Measurements from ENCODE around the gene SEPTIN5.
A peak's percentile ranks its signal among the peaks of the same experiment; 100 is the strongest.
"Not testable (repeated sequence)": the region's sequence is repeated elsewhere in the genome, so short reads cannot be mapped to it uniquely, and the experiment has no call there.

The SEPTIN5 gene

DNA sequence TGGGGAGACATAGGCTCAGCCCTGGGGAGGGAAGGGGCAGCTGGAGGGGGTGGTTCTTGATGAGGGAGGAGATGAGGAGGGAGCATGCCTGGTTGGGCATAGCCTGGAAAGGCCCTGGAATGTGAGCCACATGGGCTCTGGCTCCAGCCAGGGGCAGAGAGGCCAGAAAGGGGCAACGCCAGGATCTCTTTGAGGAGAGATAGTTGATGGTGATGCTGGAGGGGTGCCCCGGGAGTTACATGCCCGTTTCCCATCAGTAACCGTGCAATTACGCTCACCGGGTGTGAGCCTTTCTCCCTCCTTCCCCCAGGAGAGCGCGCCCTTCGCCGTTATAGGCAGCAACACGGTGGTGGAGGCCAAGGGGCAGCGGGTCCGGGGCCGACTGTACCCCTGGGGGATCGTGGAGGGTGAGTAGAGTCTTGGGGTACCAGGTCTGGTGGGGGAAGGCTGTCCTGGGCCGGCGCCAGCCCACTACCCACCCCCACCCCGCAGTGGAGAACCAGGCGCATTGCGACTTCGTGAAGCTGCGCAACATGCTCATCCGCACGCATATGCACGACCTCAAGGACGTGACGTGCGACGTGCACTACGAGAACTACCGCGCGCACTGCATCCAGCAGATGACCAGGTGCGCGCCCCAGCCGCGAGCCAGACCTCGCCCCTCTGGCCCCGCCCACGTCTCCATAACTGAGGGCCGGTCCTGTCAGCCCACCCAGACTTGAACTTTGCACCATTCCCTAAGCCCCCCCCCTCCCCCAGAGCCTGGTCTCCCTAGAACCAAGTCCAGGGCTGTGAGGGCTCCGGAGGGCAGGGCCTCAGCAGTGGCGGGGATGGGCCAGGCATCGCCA, 7.3 kb downstream of the SEPTIN5 start:
- no peak for ATAC-seq

DNA sequence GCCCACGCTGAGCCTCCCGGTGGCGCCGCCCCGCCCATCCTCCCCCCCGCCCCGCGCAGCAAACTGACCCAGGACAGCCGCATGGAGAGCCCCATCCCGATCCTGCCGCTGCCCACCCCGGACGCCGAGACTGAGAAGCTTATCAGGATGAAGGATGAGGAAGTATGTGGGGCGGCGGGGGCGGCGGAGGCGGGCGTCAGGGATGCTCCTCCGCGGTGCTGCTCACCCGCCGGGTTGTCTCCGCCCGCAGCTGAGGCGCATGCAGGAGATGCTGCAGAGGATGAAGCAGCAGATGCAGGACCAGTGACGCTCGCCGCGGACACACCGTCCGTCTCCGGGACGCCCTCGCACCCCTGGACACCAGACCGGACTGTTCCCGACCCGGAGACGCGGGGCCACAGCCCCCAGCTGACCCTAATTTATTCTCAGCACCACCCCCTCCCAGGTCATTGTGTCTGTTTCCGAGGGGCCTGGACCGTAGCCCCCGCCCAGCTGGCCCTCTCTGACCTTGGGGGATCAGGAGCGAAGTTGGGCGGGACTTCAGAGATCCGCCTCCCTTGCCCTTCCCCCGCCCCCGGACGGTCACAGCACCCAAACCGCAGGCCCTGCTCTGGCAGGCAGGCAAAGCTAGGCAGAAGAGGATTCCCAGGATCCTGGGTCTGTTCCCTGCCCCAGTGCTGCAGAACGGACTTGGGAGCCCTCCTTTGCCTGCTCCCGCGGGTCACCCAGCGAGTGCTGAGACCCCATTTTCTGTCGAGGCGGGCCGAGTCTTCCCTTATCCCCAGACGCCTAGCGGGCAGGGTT, 8.1 kb downstream of the SEPTIN5 start:
- ATAC-seq, result no peak

DNA sequence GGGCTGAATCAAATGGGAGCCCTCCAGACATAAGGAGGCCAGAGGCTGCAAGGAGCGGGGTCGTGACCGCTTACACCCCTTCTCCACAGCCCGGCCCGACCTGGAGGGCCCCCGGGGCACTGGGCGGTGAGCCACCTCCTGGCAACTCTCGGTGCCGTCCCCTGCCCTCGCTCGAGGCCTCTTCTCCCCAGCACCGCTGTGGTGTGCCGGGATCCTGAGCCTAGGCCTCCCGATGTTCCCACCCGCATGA, 8.6 kb downstream of the SEPTIN5 start:
- no peak for ATAC-seq

DNA sequence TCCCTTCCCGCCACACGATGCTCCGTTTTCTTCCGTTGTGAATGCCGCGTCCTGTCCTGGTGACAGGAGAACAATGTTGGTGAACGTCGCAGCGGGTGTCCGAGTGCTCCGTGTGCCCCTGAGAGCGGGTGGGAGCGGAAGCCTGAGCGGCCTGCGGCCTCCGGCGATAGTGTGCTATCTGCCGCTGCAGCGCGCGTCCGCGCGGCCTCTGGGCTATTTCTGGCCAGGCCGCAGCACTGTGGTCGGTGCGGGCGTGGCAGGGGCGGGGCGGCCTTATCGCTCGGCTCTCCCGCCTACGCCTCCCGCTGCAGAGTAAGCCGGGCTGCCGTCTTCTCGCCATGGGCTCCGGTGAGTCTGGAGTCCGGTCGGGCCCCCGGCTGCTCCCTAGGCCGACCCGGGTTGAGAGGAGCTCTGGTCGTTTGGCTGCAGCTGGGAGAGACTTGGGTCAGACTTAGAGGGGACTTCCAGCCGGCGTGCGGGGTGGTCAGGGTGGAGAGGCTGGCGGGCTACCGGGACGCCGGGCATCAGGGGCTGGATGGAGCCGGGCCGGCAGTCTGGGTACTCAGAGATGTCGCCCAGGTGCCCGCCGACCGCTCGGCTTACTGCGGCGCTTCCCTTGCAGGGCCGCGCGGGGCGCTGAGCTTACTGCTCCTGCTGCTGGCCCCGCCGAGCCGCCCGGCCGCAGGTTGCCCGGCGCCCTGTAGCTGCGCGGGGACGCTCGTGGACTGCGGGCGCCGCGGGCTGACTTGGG, 9.1 kb downstream of the SEPTIN5 start, which contains the start of gene GP1BB:
GP1BB (plus strand) TSS at position 308 of the 751 bp plus-strand sequence; CDS start at position 339, 31 bp downstream.
- peak; percentile 58 to 61 for ATAC-seq

DNA sequence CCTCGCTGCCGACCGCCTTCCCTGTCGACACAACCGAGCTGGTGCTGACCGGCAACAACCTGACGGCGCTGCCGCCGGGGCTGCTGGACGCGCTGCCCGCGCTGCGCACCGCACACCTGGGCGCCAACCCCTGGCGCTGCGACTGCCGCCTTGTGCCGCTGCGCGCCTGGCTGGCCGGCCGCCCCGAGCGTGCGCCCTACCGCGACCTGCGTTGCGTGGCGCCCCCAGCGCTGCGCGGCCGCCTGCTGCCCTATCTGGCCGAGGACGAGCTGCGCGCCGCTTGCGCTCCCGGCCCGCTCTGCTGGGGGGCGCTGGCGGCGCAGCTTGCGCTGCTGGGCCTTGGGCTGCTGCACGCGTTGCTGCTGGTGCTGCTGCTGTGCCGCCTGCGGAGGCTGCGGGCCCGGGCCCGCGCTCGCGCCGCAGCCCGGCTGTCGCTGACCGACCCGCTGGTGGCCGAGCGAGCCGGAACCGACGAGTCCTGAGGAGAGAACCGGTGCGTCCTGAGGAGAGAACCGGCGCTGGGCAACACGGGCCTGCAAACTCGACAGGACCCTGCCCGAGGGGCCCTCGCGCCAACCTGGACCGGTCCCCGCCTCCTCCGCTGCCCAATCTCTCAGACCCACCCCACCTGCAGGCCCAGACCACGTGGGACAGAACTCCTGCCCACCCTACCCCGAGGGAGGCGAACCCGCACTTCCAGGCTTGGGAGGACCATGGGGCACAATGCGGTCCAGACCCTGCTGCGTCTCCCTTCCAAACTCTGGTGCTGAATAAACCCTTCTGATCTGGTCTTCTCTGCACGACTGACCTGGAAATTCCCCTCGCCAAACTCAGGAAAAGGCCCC, 9.9 kb downstream of the SEPTIN5 start:
- peak; percentile 46 to 53 for ATAC-seq

DNA sequence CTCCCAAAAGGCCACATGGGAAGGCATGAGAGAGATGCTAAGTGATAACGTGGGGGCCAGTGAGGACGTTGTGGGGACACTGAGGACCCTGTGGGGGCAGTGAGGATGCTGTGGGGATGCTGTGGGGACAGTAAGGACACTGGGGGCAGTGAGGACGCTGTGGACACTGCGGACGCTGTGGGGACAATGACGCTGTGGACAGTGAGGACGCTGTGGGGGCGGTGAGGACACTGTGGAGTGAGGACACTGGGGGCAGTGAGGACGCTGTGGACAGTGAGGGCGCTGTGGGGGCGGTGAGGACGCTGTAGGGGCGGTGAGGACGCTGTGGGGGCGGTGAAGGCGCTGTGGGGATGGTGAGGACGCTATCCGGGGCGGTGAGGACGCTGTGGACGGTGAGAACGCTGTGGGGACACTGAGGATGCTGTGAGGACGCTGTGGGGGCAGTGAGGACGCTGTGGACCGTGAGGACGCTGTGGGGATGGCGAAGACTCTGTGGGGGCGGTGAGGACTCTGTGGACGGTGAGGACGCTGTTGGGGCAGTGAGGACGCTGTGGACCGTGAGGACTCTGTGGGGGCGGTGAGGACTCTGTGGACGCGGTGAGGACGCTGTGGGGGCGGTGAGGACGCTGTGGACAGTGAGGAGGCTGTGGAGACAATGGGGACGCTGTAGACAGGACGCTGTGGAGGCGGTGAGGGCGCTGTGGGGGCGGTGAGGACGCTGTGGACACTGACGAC, 10.8 kb downstream of the SEPTIN5 start:
- no peak for ATAC-seq

DNA sequence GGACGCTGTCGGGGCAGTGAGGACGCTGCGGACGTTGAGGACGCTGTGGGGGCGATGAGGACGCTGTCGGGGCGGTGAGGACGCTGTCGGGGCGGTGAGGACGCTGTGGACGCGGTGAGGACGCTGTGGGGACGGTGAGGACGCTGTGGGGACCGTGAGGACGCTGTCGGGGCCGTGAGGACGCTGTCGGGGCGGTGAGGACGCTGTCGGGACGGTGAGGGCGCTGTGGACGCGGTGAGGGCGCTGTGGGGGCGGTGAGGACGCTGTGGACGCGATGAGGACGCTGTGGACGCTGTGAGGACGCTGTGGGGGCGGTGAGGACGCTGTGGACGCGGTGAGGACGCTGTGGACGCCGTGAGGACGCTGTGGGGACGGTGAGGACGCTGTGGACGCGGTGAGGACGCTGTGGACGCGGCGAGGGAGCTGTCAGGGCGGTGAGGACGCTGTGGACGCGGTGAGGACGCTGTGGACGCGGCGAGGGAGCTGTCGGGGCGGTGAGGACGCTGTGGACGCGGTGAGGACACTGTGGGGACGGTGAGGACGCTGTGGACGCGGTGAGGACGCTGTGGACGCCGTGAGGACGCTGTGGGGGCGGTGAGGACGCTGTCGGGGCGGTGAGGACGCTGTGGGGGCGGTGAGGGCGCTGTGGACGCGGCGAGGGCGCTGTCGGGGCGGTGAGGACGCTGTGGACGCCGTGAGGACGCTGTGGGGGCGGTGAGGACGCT, 11.9 kb downstream of the SEPTIN5 start:
- not testable (repeated sequence) for ATAC-seq

DNA sequence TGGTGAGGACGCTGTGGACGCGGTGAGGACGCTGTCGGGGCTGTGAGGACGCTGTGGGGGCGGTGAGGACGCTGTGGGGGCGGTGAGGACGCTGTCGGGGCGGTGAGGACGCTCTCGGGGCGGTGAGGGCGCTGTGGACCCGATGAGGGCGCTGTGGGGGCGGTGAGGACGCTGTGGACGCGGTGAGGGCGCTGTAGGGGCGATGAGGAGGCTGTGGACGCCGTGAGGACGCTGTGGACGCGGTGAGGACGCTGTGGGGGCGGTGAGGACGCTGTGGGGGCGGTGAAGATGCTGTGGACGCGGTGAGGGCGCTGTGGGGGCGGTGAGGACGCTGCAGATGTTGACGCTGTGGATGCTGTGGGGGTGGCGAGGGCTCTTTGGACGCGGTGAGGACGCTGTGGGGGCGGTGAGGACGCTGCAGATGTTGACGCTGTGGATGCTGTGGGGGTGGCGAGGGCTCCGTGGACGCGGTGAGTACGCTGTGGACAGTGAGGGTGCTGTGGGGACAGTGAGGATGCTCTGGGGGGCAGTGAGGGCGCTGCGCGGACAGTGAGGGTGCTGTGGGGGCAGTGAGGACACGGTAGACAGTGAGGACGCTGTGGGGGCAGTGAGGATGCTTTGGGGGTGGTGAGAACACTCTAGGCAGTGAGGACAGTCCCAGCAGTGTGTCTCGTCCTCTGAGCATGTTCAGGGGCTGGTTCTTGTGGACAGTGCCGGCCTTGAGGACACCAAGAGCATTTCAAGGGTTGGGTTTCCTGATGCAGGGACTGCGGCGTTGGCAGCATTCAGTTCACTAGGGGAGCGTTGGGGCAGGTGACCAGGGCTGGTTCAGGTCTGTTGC, 13.2 kb downstream of the SEPTIN5 start:
- ATAC-seq, result no peak

DNA sequence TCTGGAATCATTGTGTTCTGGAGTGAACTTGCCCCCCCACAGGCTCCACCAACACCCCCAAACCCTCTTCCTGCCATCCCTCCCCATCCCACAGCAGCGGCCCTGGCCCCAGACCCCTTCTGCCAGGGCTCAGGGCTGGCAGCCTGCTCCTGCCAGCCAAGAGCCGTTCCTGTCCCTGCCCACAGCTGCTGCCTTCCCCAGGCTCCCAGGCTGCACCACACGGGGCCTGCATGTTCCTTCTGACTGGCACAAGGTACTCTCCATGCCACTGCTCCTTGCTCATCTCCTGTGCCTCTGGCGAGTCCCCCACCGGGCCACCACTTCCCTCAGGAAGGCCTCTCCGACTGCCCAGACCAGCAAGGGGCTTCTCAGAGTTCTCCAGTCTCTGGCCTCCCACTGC, 14.0 kb downstream of the SEPTIN5 start:
- ATAC-seq, result no peak

DNA sequence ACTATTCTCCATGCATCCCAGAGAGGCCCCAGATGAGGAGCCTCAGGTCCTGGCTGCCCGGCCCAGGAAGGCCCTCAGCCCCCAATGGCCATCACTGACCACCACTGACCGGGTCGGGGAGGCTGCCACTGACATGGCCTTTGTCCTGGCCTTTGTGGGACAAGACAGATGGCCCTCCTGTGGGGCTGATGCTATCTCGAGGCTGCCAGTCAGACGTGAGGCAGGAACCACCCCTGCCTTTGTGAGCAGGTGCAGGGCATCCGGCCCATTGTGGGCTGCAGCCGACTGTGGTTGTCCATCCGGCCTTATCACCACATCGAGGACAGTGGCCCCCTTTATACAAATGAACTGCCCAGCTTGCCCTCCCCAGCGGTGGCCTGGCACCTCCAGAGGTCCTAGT, 14.5 kb downstream of the SEPTIN5 start:
- ATAC-seq, result no peak

DNA sequence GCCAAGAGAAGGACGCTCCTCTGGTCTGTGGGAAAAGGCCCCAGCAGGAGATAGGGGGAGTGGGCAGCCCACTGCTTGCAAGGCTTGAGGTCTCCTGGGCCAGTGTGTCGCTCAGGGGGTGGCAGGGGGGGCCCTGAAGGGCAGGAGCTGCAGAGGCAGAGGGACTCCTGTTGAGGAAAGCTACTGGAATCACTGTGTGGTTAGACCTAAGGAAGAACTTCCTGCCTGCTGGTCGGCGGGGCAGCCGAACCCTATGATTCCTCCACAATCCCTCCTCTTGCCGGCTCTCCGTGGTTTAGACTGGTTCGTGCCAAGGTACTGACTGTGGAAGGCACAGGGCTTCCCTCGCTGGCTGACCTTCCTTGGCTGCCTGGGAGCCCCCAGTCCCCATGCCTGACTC, 15.2 kb downstream of the SEPTIN5 start:
- no peak for ATAC-seq

DNA sequence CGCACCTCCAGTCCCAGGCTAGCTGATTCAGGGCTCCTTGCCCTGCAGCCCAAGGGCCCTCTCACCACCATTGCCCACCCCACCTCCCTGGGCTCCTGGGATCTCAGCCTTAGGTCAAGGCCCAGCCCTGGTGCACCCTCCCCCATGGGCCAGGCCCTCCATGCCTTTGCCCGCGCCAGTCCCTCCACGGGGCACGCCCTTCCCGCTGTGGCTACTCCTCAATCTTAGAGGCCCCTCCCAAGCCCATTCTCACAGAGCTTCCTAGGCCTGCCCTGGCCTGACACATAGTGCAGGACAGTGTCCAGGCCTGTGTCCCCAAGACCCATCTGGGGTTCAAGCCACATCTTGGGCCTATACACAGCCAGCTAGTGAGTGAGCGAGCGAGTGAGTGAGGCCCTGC, 15.9 kb downstream of the SEPTIN5 start:
- ATAC-seq, result no peak

DNA sequence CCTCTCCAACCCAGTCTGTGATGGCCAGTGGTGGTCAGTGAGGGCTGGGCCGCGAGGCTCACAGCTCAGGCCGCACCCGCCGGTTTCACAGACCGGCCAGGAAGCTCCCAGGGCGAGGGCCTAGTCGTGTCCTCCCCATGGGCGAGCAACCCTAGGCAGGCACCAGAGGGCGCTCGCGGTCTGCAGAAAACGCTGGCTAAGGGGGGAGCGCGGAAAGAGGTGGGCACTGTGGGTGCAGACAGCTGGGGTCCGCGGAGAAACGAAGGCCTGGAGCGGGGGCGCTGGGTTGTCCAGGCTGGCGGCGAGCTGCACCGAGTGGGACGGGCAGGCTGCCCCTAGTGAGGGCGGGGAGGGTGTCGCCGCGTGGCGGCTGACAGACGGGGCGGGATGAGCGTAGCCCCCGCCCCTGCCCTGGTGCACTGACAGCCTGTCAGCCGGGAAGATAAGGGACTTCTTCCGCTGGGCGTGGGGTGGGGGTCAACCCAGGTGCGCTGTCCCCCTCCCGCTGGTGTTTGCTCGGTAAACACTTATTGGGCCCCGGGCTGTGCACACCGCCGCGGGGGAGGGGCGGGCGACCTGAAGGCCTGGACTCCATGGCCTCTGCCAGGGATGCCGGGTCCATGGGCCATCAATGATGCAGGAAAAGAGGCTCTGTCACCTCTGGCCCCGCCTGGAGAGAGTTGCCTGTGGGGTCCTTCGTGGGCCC, 16.5 kb downstream of the SEPTIN5 start:
- peak; percentile 82 to 88 for ATAC-seq

DNA sequence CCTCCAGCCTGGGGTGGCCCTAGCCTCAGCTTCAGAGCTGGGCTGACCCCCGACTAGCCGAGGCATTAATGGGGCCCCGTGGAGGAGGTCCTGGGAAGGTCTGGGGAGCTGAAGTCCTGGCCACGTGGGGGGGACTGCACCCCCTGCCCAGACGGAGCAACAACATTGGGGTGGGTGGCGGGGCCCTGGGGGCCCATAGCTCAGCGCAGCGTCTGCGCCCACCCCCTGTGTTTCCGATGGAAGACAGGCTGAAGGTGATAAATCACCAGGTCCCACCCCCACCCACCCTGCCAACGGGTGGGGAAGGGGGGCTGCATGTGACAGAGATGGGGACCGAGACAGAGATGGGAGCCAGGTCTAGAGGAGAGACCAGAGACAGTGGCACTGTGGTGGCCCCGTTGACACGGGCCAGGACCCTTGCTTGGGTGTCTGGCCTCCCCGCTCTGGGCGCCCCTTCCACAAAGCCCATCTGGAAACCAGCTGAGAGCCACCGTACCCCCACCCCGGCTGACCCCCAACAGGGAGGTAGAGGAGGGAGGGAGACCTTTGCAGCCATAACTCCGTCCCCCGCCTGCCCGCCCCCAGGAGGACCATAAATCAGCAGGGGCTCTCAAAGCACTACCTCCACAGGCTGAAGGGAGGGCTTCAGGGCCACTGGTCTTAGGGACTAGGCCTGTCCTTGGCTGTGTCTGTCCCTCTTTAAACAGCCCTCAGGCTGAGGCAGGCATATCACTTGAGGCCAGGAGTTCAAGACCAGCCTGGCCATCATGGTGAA, 17.2 kb downstream of the SEPTIN5 start:
- ATAC-seq, result no peak

DNA sequence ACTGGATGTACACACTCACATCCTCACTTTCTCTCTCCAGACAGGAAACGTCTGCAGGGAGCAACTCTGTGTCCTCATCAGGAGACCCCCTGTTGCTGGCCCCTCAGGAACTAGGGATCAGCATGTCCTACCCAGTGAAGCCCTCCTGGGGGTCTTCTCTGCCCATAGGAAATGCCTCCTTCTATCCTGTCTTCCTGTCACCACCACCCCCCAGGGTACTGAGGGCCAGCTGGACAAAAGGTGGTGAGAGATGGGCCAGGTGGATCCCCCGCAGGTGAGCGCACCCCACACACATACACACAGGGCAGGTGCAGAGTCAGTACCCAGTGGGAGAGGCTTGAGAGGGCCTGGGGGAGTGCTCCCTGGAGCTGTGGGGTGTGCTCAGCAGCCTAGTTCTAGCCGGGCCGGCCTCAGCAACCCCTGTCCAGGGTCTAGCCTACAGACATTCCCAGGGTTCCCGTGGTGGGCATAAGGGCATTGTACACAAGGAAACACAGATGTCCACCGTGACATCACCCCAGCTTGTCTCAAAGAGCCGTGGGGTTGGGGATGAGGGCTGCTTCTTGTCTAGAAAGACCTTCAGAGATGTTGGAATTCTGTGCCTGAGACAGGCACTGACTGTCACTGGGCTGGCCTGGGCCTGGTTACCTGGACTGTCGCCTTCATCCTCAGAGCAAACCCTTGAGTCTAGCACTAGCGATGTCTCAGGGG, 18.3 kb downstream of the SEPTIN5 start:
- ATAC-seq, result no peak

DNA sequence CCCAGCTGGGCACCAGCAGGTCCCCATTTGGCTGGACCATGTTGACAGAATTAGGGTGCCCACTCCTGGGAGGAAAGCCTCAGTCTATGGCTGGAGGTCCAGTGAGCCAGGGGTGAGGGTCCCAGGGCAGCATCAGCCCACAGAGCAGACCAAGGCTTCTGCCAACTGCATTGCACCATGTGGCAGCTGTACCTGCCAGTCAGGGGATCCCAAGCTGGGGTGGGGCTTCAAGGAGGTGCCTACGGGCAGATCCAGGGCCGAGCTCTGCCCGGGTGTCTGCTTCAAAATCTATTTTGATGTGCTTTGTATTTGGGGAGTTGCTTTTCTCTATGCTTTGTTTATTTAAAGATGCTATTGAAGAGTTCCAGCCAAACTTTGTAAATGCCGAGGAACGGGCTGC, 19.5 kb downstream of the SEPTIN5 start:
- ATAC-seq, result no peak

DNA sequence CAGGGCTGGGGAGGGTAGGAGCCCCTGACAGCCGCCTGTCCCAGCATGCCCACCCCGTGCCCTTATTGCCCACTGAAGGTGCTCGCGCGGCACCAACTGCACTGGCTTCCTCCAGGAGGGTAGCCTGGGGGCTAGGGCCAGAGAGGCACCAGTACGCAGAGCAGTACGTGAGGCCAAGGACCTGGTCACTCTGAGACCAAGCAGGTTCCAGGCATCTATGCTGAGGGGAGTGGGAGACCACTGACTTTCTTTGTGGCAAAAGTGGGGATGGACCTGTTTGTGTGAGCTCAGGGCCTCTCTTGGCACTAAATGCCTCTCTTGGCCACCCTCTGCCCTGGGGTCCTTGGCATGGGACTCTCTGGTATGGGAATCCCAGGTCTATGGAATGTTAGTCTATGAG, 19.9 kb downstream of the SEPTIN5 start:
- ATAC-seq, result no peak

DNA sequence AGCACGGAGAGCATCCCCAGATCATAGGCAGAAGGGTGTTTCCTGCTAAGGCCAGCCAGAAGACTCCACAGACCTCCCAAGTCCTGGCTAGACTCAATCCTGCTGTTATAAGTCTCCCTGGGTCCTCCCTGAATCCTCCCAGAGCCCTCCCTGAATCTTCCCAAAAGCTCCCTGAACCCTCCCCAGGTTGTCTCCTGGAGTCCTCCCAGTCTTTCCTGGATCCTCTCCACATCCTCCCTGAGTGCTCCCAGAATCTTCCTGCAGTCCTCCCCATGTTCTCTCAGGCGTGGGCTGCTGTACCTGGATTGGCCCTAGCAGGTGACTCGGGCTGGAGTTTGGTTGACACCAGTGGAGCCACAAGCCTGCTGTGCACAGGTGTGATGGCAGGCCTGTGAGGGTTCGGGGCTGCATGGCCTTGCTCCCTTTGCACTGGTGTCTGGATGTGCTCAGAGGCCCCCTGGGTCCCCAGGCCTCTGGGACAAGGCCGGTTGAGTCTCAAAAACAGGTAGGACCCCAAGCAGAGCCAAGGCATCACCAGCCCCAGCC, 20.6 kb downstream of the SEPTIN5 start:
- no peak for ATAC-seq

Data from activated CD4-positive, CD25-positive, alpha-beta regulatory T cell treated with anti-CD3 and anti-CD28 coated beads, Interleukin-2, amount 50 U/mL, for 24 hours (primary cell).